Neural crest cell (in vitro differentiated cells): ENCODE results near the gene CD81. TPM values are rescaled to one million over a fixed set of nuclear protein-coding genes. Genes with fewer than 3 reads are reported as not detected.
"Not testable (repeated sequence)": the region's sequence is repeated elsewhere in the genome, so short reads cannot be mapped to it uniquely, and the experiment has no call there.

Experiments
- DNase-seq: peaks from one replicate; pipeline ENCODE4 v3.0.0; 2021; ENCODE audit warnings: low read depth, mixed read lengths, low spot score
- H3K27ac Mint-ChIP-seq: one replicate; pipeline ENCODE4 v1.8.0; 2021; ENCODE audit warnings: mild to moderate bottlenecking, mixed read lengths; ENCODE audit not compliant: unreplicated experiment
- H3K27me3 Mint-ChIP-seq: 2 replicates; pipeline ENCODE4 v1.8.0; 2021; ENCODE audit warnings: low read depth, mild to moderate bottlenecking, mixed read lengths
- H3K36me3 Mint-ChIP-seq: 2 replicates; pipeline ENCODE4 v1.8.0; 2021; ENCODE audit warnings: low read depth, mild to moderate bottlenecking, mixed read lengths
- H3K4me1 Mint-ChIP-seq: 2 replicates; pipeline ENCODE4 v1.8.0; 2021; ENCODE audit warnings: mixed read lengths
- H3K4me3 Mint-ChIP-seq: one replicate; pipeline ENCODE4 v1.8.0; 2021; ENCODE audit warnings: mild to moderate bottlenecking, mixed read lengths
- H3K9me3 Mint-ChIP-seq: 2 replicates; pipeline ENCODE4 v1.8.0; 2021; ENCODE audit warnings: mixed read lengths
- CTCF ChIP-seq: fragments of 200-600 bp; sonication (generic); conservative IDR thresholded peaks from 2 replicates; pipeline ENCODE4 v1.5.0; 2021; ENCODE audit warnings: antibody characterized with exemption, mild to moderate bottlenecking
- total RNA-seq: library from RNA; stranded (reverse); gene quantifications from 2 replicates; pipeline ENCODE4 v1.2.1, GENCODE V29; 2021

Gene CD81
- total RNA-seq, 1 donor from 2014 or later: 225 TPM

- no peak overlapping the region for H3K4me3 Mint-ChIP-seq
- DNase-seq: no peak
- H3K27ac Mint-ChIP-seq: no peak overlapping the region
- H3K27me3 Mint-ChIP-seq: no peaks in the 10 kb centered on the region
- no peaks in the 10 kb centered on the region for H3K4me1 Mint-ChIP-seq
- no peak for TF ChIP-seq CTCF
- no peaks in the 10 kb centered on the region for H3K9me3 Mint-ChIP-seq
- H3K36me3 Mint-ChIP-seq: no peaks in the 10 kb centered on the region
Observed at GRCh38 chr11:2363130-2363529, 14.0 kb upstream of the CD81 start.

DNA sequence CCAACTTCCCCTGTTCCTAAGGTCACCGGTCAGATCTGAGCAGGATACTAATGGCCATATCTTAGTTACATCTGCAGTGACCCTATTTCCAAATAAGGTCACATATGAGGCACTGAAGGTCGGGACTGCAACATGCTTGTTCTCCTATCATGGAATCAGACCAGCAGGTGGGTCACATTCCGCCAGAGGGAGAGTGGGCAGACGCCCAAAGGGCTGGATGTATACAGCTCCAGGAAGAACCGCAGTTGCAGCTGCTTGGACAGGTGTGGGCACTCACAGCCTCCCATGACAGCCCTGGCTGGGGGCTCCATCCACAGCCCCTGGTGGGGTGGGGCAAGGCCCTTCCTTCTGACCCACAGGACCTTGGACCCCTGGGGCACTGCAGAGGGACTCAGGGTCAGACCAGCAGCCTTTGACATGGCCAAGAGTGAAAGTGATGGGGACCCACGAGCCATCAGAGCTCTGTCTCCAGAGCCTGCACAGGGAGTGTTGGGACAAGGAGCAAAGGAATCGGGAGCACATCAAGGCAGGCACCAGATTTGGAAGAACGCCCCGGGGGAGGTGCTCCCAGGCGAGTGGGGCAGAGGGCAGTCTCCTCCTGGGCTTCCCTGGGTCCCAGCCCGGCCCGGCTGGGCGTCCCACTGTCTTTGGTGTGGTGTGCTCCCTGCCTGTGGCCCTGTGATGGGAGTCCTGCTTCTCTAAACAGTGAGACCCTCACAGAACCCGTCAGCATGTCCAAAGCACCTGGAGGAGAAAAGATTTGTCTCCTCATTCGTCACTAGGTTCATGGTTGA, 13.3 kb upstream of the CD81 start:
- no peak for DNase-seq
- TF ChIP-seq CTCF: no peak
- no peak overlapping the region for H3K27ac Mint-ChIP-seq
- no peaks in the 10 kb centered on the region for H3K9me3 Mint-ChIP-seq
- no peaks in the 10 kb centered on the region for H3K27me3 Mint-ChIP-seq
- no peaks in the 10 kb centered on the region for H3K36me3 Mint-ChIP-seq
- no peak overlapping the region for H3K4me3 Mint-ChIP-seq
- H3K4me1 Mint-ChIP-seq: no peaks in the 10 kb centered on the region

DNA sequence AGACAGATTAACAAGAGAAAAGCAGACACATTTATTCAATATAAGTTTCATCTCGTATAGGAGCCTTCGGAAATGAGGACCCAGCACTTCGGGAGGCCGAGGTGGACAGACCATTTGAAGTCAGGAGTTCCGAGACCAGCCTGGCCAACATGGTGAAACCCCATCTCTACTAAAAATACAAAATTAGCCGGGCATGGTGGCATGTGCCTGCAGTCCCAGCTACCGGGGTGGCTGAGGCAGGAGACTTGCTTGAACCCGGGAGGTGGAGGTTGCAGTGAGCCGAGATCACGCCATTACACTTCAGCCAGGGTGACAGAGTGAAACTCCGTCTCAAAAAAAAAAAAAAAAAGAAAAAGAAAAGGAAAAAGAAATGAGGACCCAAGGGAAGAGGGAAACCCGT, 12.7 kb upstream of the CD81 start:
- not testable (repeated sequence) for H3K27ac Mint-ChIP-seq, H3K4me3 Mint-ChIP-seq, H3K4me1 Mint-ChIP-seq, H3K27me3 Mint-ChIP-seq, DNase-seq, H3K36me3 Mint-ChIP-seq, H3K9me3 Mint-ChIP-seq

DNA sequence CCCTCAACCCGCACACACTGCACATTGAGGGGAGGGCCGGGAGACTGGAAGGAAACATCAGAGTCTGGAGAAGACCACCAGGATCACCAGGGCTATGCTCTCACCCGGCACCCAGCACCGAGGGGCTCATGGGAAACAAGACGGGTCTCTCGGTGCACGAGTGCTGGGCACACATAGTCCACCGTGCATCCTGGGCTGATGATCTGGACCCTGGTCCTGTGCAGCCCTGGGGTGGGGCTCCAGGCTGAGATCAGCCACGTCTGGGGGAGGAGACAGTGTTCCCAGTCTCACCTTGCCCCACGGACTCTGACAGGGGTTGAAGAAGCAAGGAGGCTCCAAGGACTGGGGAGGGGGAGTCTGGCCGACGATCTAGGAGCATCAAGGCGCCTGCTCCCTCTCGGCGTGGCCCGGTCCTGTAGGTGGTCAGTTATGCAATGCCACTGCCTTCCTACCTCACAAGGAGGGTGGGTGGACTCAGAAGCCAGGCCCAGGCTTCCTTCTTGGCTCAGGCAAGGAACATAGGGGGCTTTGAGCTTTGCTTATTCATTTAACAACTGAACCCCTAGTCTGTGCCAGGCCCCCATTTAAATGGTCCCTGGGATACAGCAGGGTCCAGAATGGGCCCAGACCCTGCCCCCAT, 11.4 kb upstream of the CD81 start:
- Mint-ChIP-seq H3K27me3 (no peaks in the 10 kb centered on the region), H3K4me1 (no peaks in the 10 kb centered on the region), H3K27ac (no peak overlapping the region), H3K36me3 (no peaks in the 10 kb centered on the region), H3K4me3 (no peak overlapping the region), H3K9me3 (no peaks in the 10 kb centered on the region)
- TF ChIP-seq CTCF: no peak
- DNase-seq: no peak

DNA sequence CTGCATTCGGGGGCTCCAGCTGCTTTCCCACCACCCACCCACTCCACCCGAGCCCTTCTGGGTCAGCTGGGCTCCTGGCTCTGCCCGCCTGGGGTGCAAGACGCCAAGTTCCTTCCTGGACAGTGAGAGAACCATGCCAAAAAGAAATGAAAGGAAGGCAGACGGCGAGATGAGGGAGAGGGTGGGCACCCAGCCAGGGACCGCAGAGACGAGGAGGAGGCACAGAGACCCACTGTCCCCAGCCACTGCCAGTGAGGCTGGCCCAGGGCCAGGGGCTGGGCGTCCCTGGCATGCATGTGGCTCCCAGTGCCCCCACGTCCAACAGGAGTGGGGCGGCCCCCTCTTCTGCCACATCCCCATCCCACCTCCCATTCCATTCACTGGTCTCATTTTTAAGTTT, 10.8 kb upstream of the CD81 start:
- DNase-seq: no peak
- H3K36me3 Mint-ChIP-seq: no peaks in the 10 kb centered on the region
- H3K27ac Mint-ChIP-seq: no peak overlapping the region

More for the DNA sequence above, 10.8 kb upstream of the CD81 start:
- Mint-ChIP-seq H3K4me1 (no peaks in the 10 kb centered on the region), H3K27me3 (no peaks in the 10 kb centered on the region), H3K4me3 (no peak overlapping the region), H3K9me3 (no peaks in the 10 kb centered on the region)
- no peak for TF ChIP-seq CTCF
